Stimulated activated naive B cell treated with anti-CD40 and anti-IgM and Interleukin-4, amounts not matched to agents 10 μg/mL and 1 μg/mL and 100 μg/mL, for 72 hours (primary cell): ENCODE data around the gene GPR62.

Experiments
- ATAC-seq, 2 donors: fragments of 150-1000 bp; cut with Tn5 transposase; replicated peaks; 2 replicates each; pipeline ENCODE4 v1.10.0; 2021; ENCODE audit warnings: moderate library complexity in 1 of 2
- DNase-seq: peaks from one replicate; pipeline ENCODE4 v3.0.0; 2021
- H3K27ac Mint-ChIP-seq: one replicate; pipeline ENCODE4 v1.8.0; 2022; ENCODE audit warnings: mild to moderate bottlenecking, mixed read lengths
- H3K27me3 Mint-ChIP-seq, 2 donors: one replicate each; pipeline ENCODE4 v1.8.0; 2022; ENCODE audit warnings: mixed read lengths in 2 of 2
- H3K36me3 Mint-ChIP-seq, 2 donors: one replicate each; pipeline ENCODE4 v1.8.0; 2022; ENCODE audit warnings: mixed read lengths in 2 of 2, mild to moderate bottlenecking in 1 of 2
- H3K4me1 Mint-ChIP-seq, 2 donors: one replicate each; pipeline ENCODE4 v1.8.0; 2022; ENCODE audit warnings: mixed read lengths in 2 of 2, mild to moderate bottlenecking in 1 of 2
- H3K4me3 Mint-ChIP-seq, 2 donors: one replicate each; pipeline ENCODE4 v1.8.0; 2022; ENCODE audit warnings: mild to moderate bottlenecking in 2 of 2, mixed read lengths in 2 of 2, moderate library complexity in 1 of 2
- H3K9me3 Mint-ChIP-seq, 2 donors: one replicate each; pipeline ENCODE4 v1.8.0; 2022; ENCODE audit warnings: mixed read lengths in 2 of 2, mild to moderate bottlenecking in 1 of 2

GPR62 gene

GRCh38 chr3:51966922-51967383 is 11.8 kb downstream of the GPR62 start:
- H3K36me3 Mint-ChIP-seq: peaks cover 1 to 4% of the 10 kb centered on the region in 2 donors
- no peaks in the 10 kb centered on the region for H3K9me3 Mint-ChIP-seq
- ATAC-seq (peak; percentile 70 to 74), DNase-seq (no peak)
- peak overlapping the region; percentile 78 to 80 for H3K4me3 Mint-ChIP-seq
- peak overlapping the region; percentile 47 for H3K27ac Mint-ChIP-seq
- peaks cover 24 to 33% of the 10 kb centered on the region in 2 donors for H3K4me1 Mint-ChIP-seq
- H3K27me3 Mint-ChIP-seq: peaks cover 10 to 11% of the 10 kb centered on the region in 2 donors

GRCh38 chr3:51967384-51968169 is 12.4 kb downstream of the GPR62 start, which contains the start of gene PCBP4:
Gene PCBP4, minus strand, starts transcription at chr3:51967454. Its CDS starts 6,214 bp downstream, at chr3:51961240.
- Mint-ChIP-seq H3K27me3 (peaks cover 10 to 11% of the 10 kb centered on the region in 2 donors), H3K36me3 (peaks cover 1 to 4% of the 10 kb centered on the region in 2 donors), H3K9me3 (no peaks in the 10 kb centered on the region), H3K4me3 (peak within 1 kb of the TSS; percentile 91), H3K27ac (peak within 1 kb of the TSS; percentile 89), H3K4me1 (peaks cover 24 to 33% of the 10 kb centered on the region in 2 donors)
- ATAC-seq (peak; percentile 62 to 68), DNase-seq (no peak)

GRCh38 chr3:51968170-51968775 is 13.1 kb downstream of the GPR62 start:
- Mint-ChIP-seq H3K4me1 (peaks cover 24 to 33% of the 10 kb centered on the region in 2 donors), H3K4me3 (peak overlapping the region; percentile 91), H3K36me3 (peaks cover 1 to 4% of the 10 kb centered on the region in 2 donors), H3K27me3 (peaks cover 10 to 11% of the 10 kb centered on the region in 2 donors), H3K27ac (peak overlapping the region; percentile 89), H3K9me3 (no peaks in the 10 kb centered on the region)
- ATAC-seq: peak; percentile 12 to 30
- DNase-seq: no peak

GRCh38 chr3:51968883-51969678 is 13.9 kb downstream of the GPR62 start:
- no peak overlapping the region for H3K27ac Mint-ChIP-seq
- no peak for DNase-seq

GRCh38 chr3:51969841-51970240 is 14.7 kb downstream of the GPR62 start:
- DNase-seq (no peak), ATAC-seq (no peak)
- Mint-ChIP-seq H3K4me1 (peaks cover 34 to 48% of the 10 kb centered on the region in 2 donors), H3K9me3 (no peaks in the 10 kb centered on the region), H3K4me3 (no peak overlapping the region), H3K27me3 (peaks cover 6 to 11% of the 10 kb centered on the region in 2 donors), H3K27ac (no peak overlapping the region), H3K36me3 (peaks cover 3 to 9% of the 10 kb centered on the region in 2 donors)

More at GRCh38 chr3:51968883-51969678, 13.9 kb downstream of the GPR62 start:
- peaks cover 3 to 9% of the 10 kb centered on the region in 2 donors for H3K36me3 Mint-ChIP-seq
- no peak overlapping the region for H3K4me3 Mint-ChIP-seq
- ATAC-seq: no peak
- H3K4me1 Mint-ChIP-seq: peaks cover 30 to 40% of the 10 kb centered on the region in 2 donors
- H3K9me3 Mint-ChIP-seq: no peaks in the 10 kb centered on the region
- peaks cover 10 to 11% of the 10 kb centered on the region in 2 donors for H3K27me3 Mint-ChIP-seq

- H3K27ac Mint-ChIP-seq: peak overlapping the region; percentile 5
- no peak overlapping the region for H3K4me3 Mint-ChIP-seq
- H3K36me3 Mint-ChIP-seq: peaks cover 3 to 9% of the 10 kb centered on the region in 2 donors
- ATAC-seq: no peak
- no peaks in the 10 kb centered on the region for H3K9me3 Mint-ChIP-seq
- DNase-seq: no peak
- peaks cover 0 to 7% of the 10 kb centered on the region in 2 donors for H3K27me3 Mint-ChIP-seq
- peaks cover 39 to 55% of the 10 kb centered on the region in 2 donors for H3K4me1 Mint-ChIP-seq
Measured at GRCh38 chr3:51970606-51971300, 15.6 kb downstream of the GPR62 start.

- Mint-ChIP-seq H3K27ac (no peak overlapping the region), H3K9me3 (no peaks in the 10 kb centered on the region), H3K4me1 (peaks cover 39 to 58% of the 10 kb centered on the region in 2 donors), H3K27me3 (peaks cover 0 to 1% of the 10 kb centered on the region in 2 donors), H3K36me3 (peaks cover 2 to 9% of the 10 kb centered on the region in 2 donors), H3K4me3 (no peak overlapping the region)
- ATAC-seq (no peak), DNase-seq (no peak)
Measured at GRCh38 chr3:51971350-51971749, 16.2 kb downstream of the GPR62 start.

- Mint-ChIP-seq H3K9me3 (no peaks in the 10 kb centered on the region), H3K4me3 (peak overlapping the region; percentile 96 to 97), H3K27me3 (no peaks in the 10 kb centered on the region), H3K36me3 (peaks cover 2 to 5% of the 10 kb centered on the region in 2 donors), H3K27ac (peak overlapping the region; percentile 96), H3K4me1 (peaks cover 29 to 44% of the 10 kb centered on the region in 2 donors)
- ATAC-seq (peak; percentile 38 to 42), DNase-seq (no peak)
Measured at GRCh38 chr3:51974277-51974962, 19.2 kb downstream of the GPR62 start.

GRCh38 chr3:51974963-51975851 is 20.0 kb downstream of the GPR62 start, which contains the start of gene ABHD14A:
Gene ABHD14A, plus strand, starts transcription at chr3:51975064. Its CDS starts 72 bp downstream, at chr3:51975136.
- Mint-ChIP-seq H3K36me3 (peaks cover 2 to 5% of the 10 kb centered on the region in 2 donors), H3K9me3 (no peaks in the 10 kb centered on the region), H3K27me3 (no peaks in the 10 kb centered on the region), H3K4me1 (peaks cover 29 to 44% of the 10 kb centered on the region in 2 donors), H3K4me3 (peak within 1 kb of the TSS; percentile 96 to 97), H3K27ac (peak within 1 kb of the TSS; percentile 96)
- ATAC-seq: peak; percentile 81 to 82
- peak; percentile 60 for DNase-seq

GRCh38 chr3:51975852-51976549 is 20.8 kb downstream of the GPR62 start:
- no peaks in the 10 kb centered on the region for H3K9me3 Mint-ChIP-seq
- DNase-seq (no peak), ATAC-seq (no peak)
- H3K27me3 Mint-ChIP-seq: no peaks in the 10 kb centered on the region
- peaks cover 2 to 7% of the 10 kb centered on the region in 2 donors for H3K36me3 Mint-ChIP-seq
- H3K27ac Mint-ChIP-seq: peak overlapping the region; percentile 81
- peaks cover 28 to 40% of the 10 kb centered on the region in 2 donors for H3K4me1 Mint-ChIP-seq
- peak overlapping the region; percentile 96 to 97 for H3K4me3 Mint-ChIP-seq

- DNase-seq (no peak), ATAC-seq (no peak)
- H3K9me3 Mint-ChIP-seq: no peaks in the 10 kb centered on the region
- no peak overlapping the region for H3K4me3 Mint-ChIP-seq
- H3K4me1 Mint-ChIP-seq: peaks cover 31 to 54% of the 10 kb centered on the region in 2 donors
- H3K36me3 Mint-ChIP-seq: peaks cover 2 to 11% of the 10 kb centered on the region in 2 donors
- no peaks in the 10 kb centered on the region for H3K27me3 Mint-ChIP-seq
- peak overlapping the region; percentile 78 for H3K27ac Mint-ChIP-seq
Measured at GRCh38 chr3:51977446-51978142, 22.4 kb downstream of the GPR62 start.
